ENCODE data around the gene XKR3.
"Not testable (repeated sequence)": the region's sequence is repeated elsewhere in the genome, so short reads cannot be mapped to it uniquely, and the experiment has no call there.

DNA sequence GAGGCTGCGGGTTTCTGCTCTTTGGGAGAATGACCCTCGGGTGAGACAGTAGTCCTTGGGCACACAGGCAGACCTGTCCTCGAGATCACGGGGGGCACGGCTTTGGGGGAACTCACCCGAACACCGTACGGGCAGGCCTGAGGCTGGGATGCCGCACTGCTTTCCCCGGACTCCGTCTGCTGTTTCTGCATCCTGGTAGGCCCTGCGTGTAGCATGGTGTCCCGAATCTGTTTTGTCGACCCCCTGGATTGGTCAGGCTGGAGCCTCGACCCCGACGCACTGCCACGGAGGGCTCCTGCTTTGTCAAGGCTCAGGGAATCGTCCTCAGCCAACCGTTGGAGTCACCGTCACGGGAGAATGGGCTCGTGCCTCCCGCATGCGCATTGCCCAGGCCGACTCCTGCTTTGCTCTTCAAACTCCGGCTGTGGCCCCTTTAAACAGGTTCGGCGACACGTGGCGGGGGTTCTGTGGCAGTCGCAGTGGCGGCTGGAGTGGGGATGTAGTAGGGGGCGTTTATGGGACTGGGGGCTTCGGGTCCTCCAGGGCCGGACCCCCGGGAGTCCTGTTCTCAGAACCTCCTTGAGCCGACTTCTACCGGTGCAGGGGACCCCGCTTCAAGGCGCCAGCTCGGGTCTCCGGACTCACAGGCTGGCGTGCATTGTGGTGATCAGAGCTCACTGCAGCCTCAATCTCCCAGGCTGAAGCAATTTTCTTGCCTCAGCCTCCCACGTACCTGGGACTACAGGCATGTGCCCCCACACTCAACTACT is 76.9 kb downstream of the XKR3 start:
- TF ChIP-seq GABPA (IDR thresholded peaks at IDR 0.05; ENCODE audit: borderline replicate concordance, insufficient read depth, low read length); JUND (IDR thresholded peaks at IDR 0.05; ENCODE audit: low read length); RAD21 (IDR thresholded peaks at IDR 0.05 in 1 of 2, conservative IDR thresholded peaks at IDR 0.05 in 1 of 2; ENCODE audit: low read depth in 2 of 2, low read length in 2 of 2); NRF1 (IDR thresholded peaks at IDR 0.05; ENCODE audit: low read depth, low read length); POLR2A (IDR thresholded peaks at IDR 0.05; ENCODE audit: control extremely low read depth in 1 of 2, low read depth in 2 of 2, low read length in 2 of 2); KDM5A (IDR thresholded peaks at IDR 0.05; ENCODE audit: low read length): not testable (repeated sequence)
- TF ChIP-seq, protein P1, sequence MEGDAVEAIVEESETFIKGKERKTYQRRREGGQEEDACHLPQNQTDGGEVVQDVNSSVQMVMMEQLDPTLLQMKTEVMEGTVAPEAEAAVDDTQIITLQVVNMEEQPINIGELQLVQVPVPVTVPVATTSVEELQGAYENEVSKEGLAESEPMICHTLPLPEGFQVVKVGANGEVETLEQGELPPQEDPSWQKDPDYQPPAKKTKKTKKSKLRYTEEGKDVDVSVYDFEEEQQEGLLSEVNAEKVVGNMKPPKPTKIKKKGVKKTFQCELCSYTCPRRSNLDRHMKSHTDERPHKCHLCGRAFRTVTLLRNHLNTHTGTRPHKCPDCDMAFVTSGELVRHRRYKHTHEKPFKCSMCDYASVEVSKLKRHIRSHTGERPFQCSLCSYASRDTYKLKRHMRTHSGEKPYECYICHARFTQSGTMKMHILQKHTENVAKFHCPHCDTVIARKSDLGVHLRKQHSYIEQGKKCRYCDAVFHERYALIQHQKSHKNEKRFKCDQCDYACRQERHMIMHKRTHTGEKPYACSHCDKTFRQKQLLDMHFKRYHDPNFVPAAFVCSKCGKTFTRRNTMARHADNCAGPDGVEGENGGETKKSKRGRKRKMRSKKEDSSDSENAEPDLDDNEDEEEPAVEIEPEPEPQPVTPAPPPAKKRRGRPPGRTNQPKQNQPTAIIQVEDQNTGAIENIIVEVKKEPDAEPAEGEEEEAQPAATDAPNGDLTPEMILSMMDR (IDR thresholded peaks at IDR 0.05; ENCODE audit: control extremely low read depth in 1 of 3, insufficient read depth in 1 of 3, low read depth in 1 of 3, low read length in 3 of 3): not testable (repeated sequence)
- TF ChIP-seq, protein P2, sequence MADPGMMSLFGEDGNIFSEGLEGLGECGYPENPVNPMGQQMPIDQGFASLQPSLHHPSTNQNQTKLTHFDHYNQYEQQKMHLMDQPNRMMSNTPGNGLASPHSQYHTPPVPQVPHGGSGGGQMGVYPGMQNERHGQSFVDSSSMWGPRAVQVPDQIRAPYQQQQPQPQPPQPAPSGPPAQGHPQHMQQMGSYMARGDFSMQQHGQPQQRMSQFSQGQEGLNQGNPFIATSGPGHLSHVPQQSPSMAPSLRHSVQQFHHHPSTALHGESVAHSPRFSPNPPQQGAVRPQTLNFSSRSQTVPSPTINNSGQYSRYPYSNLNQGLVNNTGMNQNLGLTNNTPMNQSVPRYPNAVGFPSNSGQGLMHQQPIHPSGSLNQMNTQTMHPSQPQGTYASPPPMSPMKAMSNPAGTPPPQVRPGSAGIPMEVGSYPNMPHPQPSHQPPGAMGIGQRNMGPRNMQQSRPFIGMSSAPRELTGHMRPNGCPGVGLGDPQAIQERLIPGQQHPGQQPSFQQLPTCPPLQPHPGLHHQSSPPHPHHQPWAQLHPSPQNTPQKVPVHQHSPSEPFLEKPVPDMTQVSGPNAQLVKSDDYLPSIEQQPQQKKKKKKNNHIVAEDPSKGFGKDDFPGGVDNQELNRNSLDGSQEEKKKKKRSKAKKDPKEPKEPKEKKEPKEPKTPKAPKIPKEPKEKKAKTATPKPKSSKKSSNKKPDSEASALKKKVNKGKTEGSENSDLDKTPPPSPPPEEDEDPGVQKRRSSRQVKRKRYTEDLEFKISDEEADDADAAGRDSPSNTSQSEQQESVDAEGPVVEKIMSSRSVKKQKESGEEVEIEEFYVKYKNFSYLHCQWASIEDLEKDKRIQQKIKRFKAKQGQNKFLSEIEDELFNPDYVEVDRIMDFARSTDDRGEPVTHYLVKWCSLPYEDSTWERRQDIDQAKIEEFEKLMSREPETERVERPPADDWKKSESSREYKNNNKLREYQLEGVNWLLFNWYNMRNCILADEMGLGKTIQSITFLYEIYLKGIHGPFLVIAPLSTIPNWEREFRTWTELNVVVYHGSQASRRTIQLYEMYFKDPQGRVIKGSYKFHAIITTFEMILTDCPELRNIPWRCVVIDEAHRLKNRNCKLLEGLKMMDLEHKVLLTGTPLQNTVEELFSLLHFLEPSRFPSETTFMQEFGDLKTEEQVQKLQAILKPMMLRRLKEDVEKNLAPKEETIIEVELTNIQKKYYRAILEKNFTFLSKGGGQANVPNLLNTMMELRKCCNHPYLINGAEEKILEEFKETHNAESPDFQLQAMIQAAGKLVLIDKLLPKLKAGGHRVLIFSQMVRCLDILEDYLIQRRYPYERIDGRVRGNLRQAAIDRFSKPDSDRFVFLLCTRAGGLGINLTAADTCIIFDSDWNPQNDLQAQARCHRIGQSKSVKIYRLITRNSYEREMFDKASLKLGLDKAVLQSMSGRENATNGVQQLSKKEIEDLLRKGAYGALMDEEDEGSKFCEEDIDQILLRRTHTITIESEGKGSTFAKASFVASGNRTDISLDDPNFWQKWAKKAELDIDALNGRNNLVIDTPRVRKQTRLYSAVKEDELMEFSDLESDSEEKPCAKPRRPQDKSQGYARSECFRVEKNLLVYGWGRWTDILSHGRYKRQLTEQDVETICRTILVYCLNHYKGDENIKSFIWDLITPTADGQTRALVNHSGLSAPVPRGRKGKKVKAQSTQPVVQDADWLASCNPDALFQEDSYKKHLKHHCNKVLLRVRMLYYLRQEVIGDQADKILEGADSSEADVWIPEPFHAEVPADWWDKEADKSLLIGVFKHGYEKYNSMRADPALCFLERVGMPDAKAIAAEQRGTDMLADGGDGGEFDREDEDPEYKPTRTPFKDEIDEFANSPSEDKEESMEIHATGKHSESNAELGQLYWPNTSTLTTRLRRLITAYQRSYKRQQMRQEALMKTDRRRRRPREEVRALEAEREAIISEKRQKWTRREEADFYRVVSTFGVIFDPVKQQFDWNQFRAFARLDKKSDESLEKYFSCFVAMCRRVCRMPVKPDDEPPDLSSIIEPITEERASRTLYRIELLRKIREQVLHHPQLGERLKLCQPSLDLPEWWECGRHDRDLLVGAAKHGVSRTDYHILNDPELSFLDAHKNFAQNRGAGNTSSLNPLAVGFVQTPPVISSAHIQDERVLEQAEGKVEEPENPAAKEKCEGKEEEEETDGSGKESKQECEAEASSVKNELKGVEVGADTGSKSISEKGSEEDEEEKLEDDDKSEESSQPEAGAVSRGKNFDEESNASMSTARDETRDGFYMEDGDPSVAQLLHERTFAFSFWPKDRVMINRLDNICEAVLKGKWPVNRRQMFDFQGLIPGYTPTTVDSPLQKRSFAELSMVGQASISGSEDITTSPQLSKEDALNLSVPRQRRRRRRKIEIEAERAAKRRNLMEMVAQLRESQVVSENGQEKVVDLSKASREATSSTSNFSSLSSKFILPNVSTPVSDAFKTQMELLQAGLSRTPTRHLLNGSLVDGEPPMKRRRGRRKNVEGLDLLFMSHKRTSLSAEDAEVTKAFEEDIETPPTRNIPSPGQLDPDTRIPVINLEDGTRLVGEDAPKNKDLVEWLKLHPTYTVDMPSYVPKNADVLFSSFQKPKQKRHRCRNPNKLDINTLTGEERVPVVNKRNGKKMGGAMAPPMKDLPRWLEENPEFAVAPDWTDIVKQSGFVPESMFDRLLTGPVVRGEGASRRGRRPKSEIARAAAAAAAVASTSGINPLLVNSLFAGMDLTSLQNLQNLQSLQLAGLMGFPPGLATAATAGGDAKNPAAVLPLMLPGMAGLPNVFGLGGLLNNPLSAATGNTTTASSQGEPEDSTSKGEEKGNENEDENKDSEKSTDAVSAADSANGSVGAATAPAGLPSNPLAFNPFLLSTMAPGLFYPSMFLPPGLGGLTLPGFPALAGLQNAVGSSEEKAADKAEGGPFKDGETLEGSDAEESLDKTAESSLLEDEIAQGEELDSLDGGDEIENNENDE (IDR thresholded peaks at IDR 0.05; ENCODE audit: insufficient replicate concordance, low read length): not testable (repeated sequence)
